Spleen (tissue), 7 donors: ENCODE data around the gene ADCY2.

Source experiments
- CTCF ChIP-seq, 11 experiments: fragments of 200-600 bp in 7 of 11; fragments of 450-650 bp in 4 of 11; sonication (generic) in 4 of 11; IDR thresholded peaks in 8 of 11; conservative IDR thresholded peaks in 3 of 11; 1 replicate in 7 of 11; 2 replicates in 4 of 11; pipeline versions ENCODE4 v1.4.0 to v1.8.0; 2016 to 2021; ENCODE audit warnings: antibody characterized with exemption in 11 of 11, inconsistent platforms in 4 of 11, mild to moderate bottlenecking in 1 of 11
- POLR2A ChIP-seq, 3 donors: fragments of 450-650 bp; IDR thresholded peaks; one replicate each; pipeline ENCODE4 v1.5.1; 2017; ENCODE audit warnings: antibody characterized with exemption in 3 of 3, mild to moderate bottlenecking in 1 of 3
- POLR2AphosphoS5 ChIP-seq, 3 donors: sonication (generic); formaldehyde crosslinking; IDR thresholded peaks; one replicate each; pipeline ENCODE4 v1.5.1; 2017; ENCODE audit warnings: antibody characterized with exemption in 3 of 3
- donor health status: DM: no; HTN: no; CAD: no; lungs with moderate emphysema.
- donor health status: DM: no; HTN: no; CAD: no.
- donor health status: DM: no; HTN: no; CAD: no.

- no peak for TF ChIP-seq CTCF (IDR thresholded peaks at IDR 0.05 in 8 of 11, conservative IDR thresholded peaks at IDR 0.05 in 3 of 11)
- TF ChIP-seq POLR2A (IDR thresholded peaks at IDR 0.05), result no peak
- TF ChIP-seq POLR2AphosphoS5 (IDR thresholded peaks at IDR 0.05), result no peak
Measured at GRCh38 chr5:7461371-7461770, 65.4 kb downstream of the ADCY2 start.
